ENCODE data around the gene TXK.

DNA sequence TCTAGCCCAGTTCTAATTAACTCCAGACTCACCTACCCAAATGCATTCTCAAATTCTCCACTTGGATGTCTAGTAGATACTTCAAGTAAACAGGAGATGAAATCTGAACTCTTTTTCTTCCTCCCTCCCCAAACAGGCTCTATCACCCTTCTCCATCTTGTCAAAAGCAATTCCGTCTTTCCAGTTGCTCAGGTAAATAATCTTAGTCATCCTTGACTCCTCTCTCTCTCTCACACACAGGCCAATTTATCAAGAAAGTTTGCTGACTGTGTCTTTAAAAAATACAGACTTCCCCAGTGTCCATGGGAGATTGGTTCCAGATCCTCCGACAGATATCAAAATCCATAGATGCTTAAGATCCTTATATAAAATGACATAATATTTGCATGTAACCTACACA lies 12.9 kb downstream of the TXK start:
- TF ChIP-seq EZH2phosphoT487 (IDR thresholded peaks at IDR 0.05; ENCODE audit: borderline replicate concordance): no peak
- TF ChIP-seq, protein P1, sequence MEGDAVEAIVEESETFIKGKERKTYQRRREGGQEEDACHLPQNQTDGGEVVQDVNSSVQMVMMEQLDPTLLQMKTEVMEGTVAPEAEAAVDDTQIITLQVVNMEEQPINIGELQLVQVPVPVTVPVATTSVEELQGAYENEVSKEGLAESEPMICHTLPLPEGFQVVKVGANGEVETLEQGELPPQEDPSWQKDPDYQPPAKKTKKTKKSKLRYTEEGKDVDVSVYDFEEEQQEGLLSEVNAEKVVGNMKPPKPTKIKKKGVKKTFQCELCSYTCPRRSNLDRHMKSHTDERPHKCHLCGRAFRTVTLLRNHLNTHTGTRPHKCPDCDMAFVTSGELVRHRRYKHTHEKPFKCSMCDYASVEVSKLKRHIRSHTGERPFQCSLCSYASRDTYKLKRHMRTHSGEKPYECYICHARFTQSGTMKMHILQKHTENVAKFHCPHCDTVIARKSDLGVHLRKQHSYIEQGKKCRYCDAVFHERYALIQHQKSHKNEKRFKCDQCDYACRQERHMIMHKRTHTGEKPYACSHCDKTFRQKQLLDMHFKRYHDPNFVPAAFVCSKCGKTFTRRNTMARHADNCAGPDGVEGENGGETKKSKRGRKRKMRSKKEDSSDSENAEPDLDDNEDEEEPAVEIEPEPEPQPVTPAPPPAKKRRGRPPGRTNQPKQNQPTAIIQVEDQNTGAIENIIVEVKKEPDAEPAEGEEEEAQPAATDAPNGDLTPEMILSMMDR (conservative IDR thresholded peaks at IDR 0.05; ENCODE audit: low read length): no peak
